ENCODE data around the gene MMEL1.

The MMEL1 gene

DNA sequence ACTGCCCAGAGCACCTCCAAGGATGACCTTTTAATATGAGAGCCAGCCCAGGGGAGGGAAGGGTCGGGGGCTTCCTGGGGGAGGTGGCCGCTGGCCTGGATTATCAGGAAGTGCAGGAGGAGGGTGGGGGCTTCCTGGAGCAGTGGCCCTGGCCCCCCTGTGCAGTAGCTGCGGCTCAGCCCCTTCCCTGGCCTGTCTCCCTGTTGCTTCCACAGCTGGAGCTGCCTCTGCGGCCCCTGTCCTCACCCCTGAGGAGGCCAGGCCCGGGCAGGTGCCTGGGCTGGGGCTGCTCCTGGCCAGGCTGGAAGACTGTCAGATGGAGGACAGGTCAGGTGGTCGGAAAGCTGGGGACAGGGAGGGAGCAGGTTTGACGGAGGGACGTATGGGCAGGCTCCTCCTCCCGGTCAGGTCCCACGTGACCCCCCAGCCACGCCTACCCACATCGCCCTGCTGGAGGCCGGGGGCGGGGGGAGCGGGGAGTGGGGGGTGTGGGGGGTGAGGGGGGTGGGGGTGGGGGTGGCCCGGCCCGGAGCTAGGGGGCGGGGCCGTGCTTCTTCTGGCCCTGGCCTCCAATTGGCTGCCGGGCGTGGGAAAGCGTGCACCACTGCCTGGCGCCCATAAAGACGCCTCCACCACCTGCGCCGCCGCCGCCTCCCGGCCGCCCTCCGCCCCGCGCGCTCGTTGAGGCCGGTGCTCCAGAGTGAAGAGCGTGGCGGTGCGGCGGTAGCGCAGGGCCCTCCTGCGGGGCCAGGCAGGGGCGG lies 86.9 kb downstream of the MMEL1 start (continued):
- TF ChIP-seq, protein P1, sequence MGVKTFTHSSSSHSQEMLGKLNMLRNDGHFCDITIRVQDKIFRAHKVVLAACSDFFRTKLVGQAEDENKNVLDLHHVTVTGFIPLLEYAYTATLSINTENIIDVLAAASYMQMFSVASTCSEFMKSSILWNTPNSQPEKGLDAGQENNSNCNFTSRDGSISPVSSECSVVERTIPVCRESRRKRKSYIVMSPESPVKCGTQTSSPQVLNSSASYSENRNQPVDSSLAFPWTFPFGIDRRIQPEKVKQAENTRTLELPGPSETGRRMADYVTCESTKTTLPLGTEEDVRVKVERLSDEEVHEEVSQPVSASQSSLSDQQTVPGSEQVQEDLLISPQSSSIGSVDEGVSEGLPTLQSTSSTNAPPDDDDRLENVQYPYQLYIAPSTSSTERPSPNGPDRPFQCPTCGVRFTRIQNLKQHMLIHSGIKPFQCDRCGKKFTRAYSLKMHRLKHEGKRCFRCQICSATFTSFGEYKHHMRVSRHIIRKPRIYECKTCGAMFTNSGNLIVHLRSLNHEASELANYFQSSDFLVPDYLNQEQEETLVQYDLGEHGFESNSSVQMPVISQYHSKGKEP (tag by site-specific recombination; IDR thresholded peaks at IDR 0.05), result peak; percentile 14; the same call in 1 of the 2 replicates
- TF ChIP-seq FEZF1 (tag by site-specific recombination; IDR thresholded peaks at IDR 0.05), result no peak

DNA sequence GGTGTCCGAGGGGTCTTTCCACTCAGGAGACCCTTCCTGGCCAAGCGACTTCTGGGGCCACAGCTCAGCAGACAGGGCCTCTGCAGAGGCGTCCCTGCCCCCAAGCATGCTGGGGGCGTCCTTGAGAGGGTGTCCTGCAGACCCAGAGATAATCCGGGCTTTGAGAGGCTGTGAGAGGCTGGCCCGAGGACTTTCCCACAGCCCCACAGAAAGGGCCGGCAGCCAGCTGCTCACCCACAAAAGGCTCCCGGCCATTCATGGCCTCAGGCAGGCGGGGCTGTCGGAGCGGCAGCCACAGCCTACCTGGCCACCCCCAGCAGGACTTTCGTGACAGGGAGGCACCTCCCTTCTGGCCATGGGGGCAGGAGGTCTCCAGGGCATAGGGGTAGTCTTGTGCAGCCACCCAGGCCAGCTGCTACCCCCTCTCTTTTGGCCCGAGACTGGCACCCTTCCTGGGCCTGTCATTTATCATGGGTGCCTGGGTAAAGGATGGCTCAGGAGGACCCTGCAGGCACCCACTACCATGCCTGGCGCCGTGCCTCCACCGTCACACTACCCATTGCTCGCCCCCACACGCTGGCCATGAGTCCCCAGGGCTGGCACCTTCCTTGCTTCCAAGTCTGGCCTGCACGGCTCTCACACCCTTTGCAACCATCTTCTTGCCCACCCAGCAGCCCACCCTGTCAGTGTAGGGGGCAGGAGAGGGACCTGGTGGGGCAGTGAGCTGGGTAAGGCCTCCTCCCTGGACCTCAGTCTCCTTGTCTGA lies 87.8 kb downstream of the MMEL1 start:
- H3K4me1 ChIP-seq (ENCODE audit: control insufficient read depth, insufficient read depth, low read length), result peaks cover 6% of the 10 kb centered on the region
- H3K4me3 ChIP-seq (ENCODE audit: low read depth, low read length), result no peak overlapping the region
- TF ChIP-seq ZBTB8A (tag by site-specific recombination; IDR thresholded peaks at IDR 0.05), result 0 out of 2 replicates have a peak, but pooled peaks have one; percentile 30
- TF ChIP-seq KLF8 (tag by site-specific recombination; IDR thresholded peaks at IDR 0.05), result no peak
- no peak for TF ChIP-seq ZSCAN23 (tag by site-specific recombination; IDR thresholded peaks at IDR 0.05)
- TF ChIP-seq MEIS1 (CRISPR knock-in tag; IDR thresholded peaks at IDR 0.05; ENCODE audit: borderline replicate concordance), result no peak
- no peak for TF ChIP-seq ZNF76 (tag by site-specific recombination; IDR thresholded peaks at IDR 0.05; ENCODE audit: borderline replicate concordance, low read depth)
- TF ChIP-seq, protein P2, sequence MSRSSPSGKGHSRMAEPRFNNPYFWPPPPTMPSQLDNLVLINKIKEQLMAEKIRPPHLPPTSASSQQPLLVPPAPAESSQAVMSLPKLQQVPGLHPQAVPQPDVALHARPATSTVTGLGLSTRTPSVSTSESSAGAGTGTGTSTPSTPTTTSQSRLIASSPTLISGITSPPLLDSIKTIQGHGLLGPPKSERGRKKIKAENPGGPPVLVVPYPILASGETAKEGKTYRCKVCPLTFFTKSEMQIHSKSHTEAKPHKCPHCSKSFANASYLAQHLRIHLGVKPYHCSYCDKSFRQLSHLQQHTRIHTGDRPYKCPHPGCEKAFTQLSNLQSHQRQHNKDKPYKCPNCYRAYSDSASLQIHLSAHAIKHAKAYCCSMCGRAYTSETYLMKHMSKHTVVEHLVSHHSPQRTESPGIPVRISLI (tag by site-specific recombination; IDR thresholded peaks at IDR 0.05), result no peak
- TF ChIP-seq, protein P3, sequence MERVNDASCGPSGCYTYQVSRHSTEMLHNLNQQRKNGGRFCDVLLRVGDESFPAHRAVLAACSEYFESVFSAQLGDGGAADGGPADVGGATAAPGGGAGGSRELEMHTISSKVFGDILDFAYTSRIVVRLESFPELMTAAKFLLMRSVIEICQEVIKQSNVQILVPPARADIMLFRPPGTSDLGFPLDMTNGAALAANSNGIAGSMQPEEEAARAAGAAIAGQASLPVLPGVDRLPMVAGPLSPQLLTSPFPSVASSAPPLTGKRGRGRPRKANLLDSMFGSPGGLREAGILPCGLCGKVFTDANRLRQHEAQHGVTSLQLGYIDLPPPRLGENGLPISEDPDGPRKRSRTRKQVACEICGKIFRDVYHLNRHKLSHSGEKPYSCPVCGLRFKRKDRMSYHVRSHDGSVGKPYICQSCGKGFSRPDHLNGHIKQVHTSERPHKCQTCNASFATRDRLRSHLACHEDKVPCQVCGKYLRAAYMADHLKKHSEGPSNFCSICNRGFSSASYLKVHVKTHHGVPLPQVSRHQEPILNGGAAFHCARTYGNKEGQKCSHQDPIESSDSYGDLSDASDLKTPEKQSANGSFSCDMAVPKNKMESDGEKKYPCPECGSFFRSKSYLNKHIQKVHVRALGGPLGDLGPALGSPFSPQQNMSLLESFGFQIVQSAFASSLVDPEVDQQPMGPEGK (tag by site-specific recombination; IDR thresholded peaks at IDR 0.05), result 0 out of 2 replicates have a peak, but pooled peaks have one; percentile 3
- peak; percentile 45; the same call in 1 of the 2 replicates for TF ChIP-seq GLIS2 (tag by site-specific recombination; IDR thresholded peaks at IDR 0.05)
- TF ChIP-seq EGR2 (tag by site-specific recombination; IDR thresholded peaks at IDR 0.05; ENCODE audit: low read depth), result peak; percentile 52
- no peak for TF ChIP-seq ZNF521 (tag by site-specific recombination; IDR thresholded peaks at IDR 0.05)
- TF ChIP-seq ZNF623 (tag by site-specific recombination; IDR thresholded peaks at IDR 0.05), result no peak
- TF ChIP-seq ZFHX2 (tag by site-specific recombination; conservative IDR thresholded peaks at IDR 0.05), result peak; percentile 49; the same call in 1 of the 2 replicates
- TF ChIP-seq ZNF132 (tag by site-specific recombination; IDR thresholded peaks at IDR 0.05; ENCODE audit: borderline replicate concordance), result no peak
- TF ChIP-seq ZXDB (tag by site-specific recombination; IDR thresholded peaks at IDR 0.05), result no peak
- TF ChIP-seq ZNF174 (tag by site-specific recombination; IDR thresholded peaks at IDR 0.05), result no peak
- no peak for TF ChIP-seq KLF7 (tag by site-specific recombination; IDR thresholded peaks at IDR 0.05; ENCODE audit: borderline replicate concordance)
- H3K9me3 ChIP-seq (ENCODE audit: control insufficient read depth, insufficient read depth, low read depth, low read length), result no peaks in the 10 kb centered on the region
- CTCF ChIA-PET, result interaction anchor here (0.6 to 3.8 kb wide), 2 partner anchors 130 to 138 kb away, joined by 3 to 31 read pairs; no protein-coding TSS in a partner anchor
- H3K36me3 ChIP-seq (ENCODE audit: control insufficient read depth in 2 of 2, insufficient read depth in 1 of 2, low read length in 2 of 2), result no peaks in the 10 kb centered on the region
- no peak overlapping the region for H3K27ac ChIP-seq (ENCODE audit: extremely low read depth, low read depth, low read length)
- POLR2A ChIA-PET, result interaction anchor here (0.7 to 2.9 kb wide), 8 partner anchors 19 to 140 kb away, joined by 3 to 33 read pairs (median 4); partner anchors contain the start of gene PANK4
